ENCODE results near the gene SOCS7. TPM values are rescaled to one million over a fixed set of nuclear protein-coding genes. Genes with fewer than 3 reads are reported as not detected.

Gene SOCS7
- total and polyA plus RNA-seq, 2 experiments from 2014 or later = 2.7 to 15.9 TPM

GRCh38 chr17:38361694-38362465 lies 10.2 kb downstream of the SOCS7 start:
- WGBS (ENCODE audit: low lambda C conversion rate, missing lambda C conversion rate) = 75% methylated on average over 5 of the region's 5 CpGs
- no peak for TF ChIP-seq EZH2phosphoT487 (IDR thresholded peaks at IDR 0.05; ENCODE audit: low read depth, severe bottlenecking, unreplicated experiment)
- no peak for TF ChIP-seq EZH2 (IDR thresholded peaks at IDR 0.05; ENCODE audit: borderline replicate concordance)
- TF ChIP-seq CTCF (IDR thresholded peaks at IDR 0.05; ENCODE audit: poor library complexity) = no peak
- no peaks in the 10 kb centered on the region for H3K9me3 ChIP-seq (ENCODE audit: low read depth)
- peaks cover 62% of the 10 kb centered on the region for H3K79me2 ChIP-seq
- no peaks in the 10 kb centered on the region for H3K27me3 ChIP-seq
- H3K36me3 ChIP-seq (replicated peaks; ENCODE audit: insufficient read depth, low read depth) = no peaks in the 10 kb centered on the region
- no peak overlapping the region for H3K27ac ChIP-seq
- H3K4me1 ChIP-seq (ENCODE audit: insufficient read depth) = peaks cover 27% of the 10 kb centered on the region
- H3K4me3 ChIP-seq = no peak overlapping the region
- peaks cover 20% of the 10 kb centered on the region for H4K20me1 ChIP-seq (ENCODE audit: insufficient read depth, poor library complexity, severe bottlenecking)
- H3K4me2 ChIP-seq = no peak overlapping the region
- H2AFZ ChIP-seq = no peak overlapping the region
- DNase-seq (ENCODE audit: low spot score) = no peak
- H3K9me2 ChIP-seq (replicated peaks; ENCODE audit: insufficient read depth) = no peaks in the 10 kb centered on the region

- Histone ChIP-seq H4K20me1 (ENCODE audit: insufficient read depth, poor library complexity, severe bottlenecking) (peaks cover 17% of the 10 kb centered on the region), H3K4me2 (no peak overlapping the region), H3K79me2 (peaks cover 52% of the 10 kb centered on the region), H3K4me3 (no peak overlapping the region), H2AFZ (no peak overlapping the region), H3K27ac (no peak overlapping the region), H3K9me2 (replicated peaks; ENCODE audit: insufficient read depth) (no peaks in the 10 kb centered on the region), H3K27me3 (no peaks in the 10 kb centered on the region), H3K4me1 (ENCODE audit: insufficient read depth) (peaks cover 15% of the 10 kb centered on the region), H3K36me3 (replicated peaks; ENCODE audit: insufficient read depth, low read depth) (no peaks in the 10 kb centered on the region), H3K9me3 (ENCODE audit: low read depth) (no peaks in the 10 kb centered on the region)
- WGBS (ENCODE audit: low lambda C conversion rate, missing lambda C conversion rate) = 93% methylated on average over 5 of the region's 5 CpGs
- TF ChIP-seq EZH2 (IDR thresholded peaks at IDR 0.05; ENCODE audit: borderline replicate concordance) = no peak
- TF ChIP-seq CTCF (IDR thresholded peaks at IDR 0.05; ENCODE audit: poor library complexity) = no peak
- no peak for TF ChIP-seq EZH2phosphoT487 (IDR thresholded peaks at IDR 0.05; ENCODE audit: low read depth, severe bottlenecking, unreplicated experiment)
- no peak for DNase-seq (ENCODE audit: low spot score)
These were observed 11.4 kb downstream of the SOCS7 start for GRCh38 chr17:38363016-38363415.

DNA sequence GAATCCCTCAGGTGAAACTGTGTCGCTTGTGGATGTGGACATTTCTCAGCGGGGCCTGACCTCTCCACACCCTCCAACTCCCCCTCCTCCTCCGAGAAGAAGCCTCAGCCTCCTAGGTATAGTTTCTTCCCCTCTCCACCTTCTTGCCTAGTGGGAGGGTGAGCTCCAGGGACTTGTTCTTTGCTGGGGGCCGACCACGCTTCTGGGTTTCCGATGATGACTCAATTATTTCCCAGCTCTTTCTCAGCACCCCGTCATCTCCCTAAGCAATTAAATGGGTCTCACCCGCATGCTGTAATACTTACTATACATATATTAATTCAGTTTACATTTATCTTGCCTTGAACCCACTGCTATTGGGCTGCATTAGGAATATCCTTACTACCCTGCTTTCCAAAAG lies 13.1 kb downstream of the SOCS7 start:
- Histone ChIP-seq H3K9me3 (ENCODE audit: low read depth) (no peaks in the 10 kb centered on the region), H3K4me2 (no peak overlapping the region), H3K27ac (no peak overlapping the region), H3K36me3 (replicated peaks; ENCODE audit: insufficient read depth, low read depth) (no peaks in the 10 kb centered on the region), H3K9me2 (replicated peaks; ENCODE audit: insufficient read depth) (no peaks in the 10 kb centered on the region), H3K79me2 (peaks cover 34% of the 10 kb centered on the region), H4K20me1 (ENCODE audit: insufficient read depth, poor library complexity, severe bottlenecking) (peaks cover 10% of the 10 kb centered on the region), H2AFZ (no peak overlapping the region), H3K27me3 (no peaks in the 10 kb centered on the region), H3K4me3 (no peak overlapping the region), H3K4me1 (ENCODE audit: insufficient read depth) (peaks cover 3% of the 10 kb centered on the region)
- 95% methylated on average over 8 of the region's 8 CpGs for WGBS (ENCODE audit: low lambda C conversion rate, missing lambda C conversion rate)
- TF ChIP-seq CTCF (IDR thresholded peaks at IDR 0.05; ENCODE audit: poor library complexity) = no peak
- no peak for TF ChIP-seq EZH2phosphoT487 (IDR thresholded peaks at IDR 0.05; ENCODE audit: low read depth, severe bottlenecking, unreplicated experiment)
- no peak for TF ChIP-seq EZH2 (IDR thresholded peaks at IDR 0.05; ENCODE audit: borderline replicate concordance)
- no peak for DNase-seq (ENCODE audit: low spot score)

All from hepatocyte (in vitro differentiated cells).